ENCODE measurements around the gene ACTL6A. TPM values are rescaled to one million over a fixed set of nuclear protein-coding genes. Genes with fewer than 3 reads are reported as not detected.
A peak's percentile ranks its signal among the peaks of the same experiment; 100 is the strongest.

The ACTL6A gene
- total RNA-seq, 2 donors from 2014 or later = 35.6 to 73.6 TPM

DNA sequence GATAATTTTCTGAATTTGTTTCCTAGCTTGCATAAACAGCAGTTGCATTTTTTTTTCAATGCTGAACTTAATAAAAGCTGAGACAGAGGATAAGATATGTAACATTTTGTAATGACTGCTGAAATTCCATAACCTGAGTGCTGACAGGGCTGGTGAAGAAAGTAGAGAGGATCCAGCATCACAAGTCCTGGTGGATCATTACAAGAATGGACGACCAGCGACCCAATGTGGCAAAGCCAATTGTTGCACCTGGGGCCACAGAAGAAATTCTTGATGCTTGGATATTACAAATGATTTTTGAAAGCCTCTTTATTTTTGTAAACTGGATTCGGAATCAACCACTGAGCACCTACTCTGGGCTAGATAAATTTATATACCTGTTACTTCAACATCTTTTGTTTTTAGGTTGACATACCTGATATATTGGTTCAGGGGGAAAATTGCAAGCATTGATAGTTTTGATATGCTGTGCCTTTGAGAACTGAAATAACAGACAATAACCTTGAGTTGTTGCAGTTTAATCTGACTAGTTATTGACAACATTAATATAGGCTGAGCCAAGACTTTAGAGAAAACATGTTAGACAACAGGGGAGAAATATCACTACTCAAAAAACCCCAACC is 3.9 kb upstream of the ACTL6A start:
- no peaks in the 10 kb centered on the region for H3K4me1 ChIP-seq (replicated peaks)
- no peak for TF ChIP-seq POLR2AphosphoS5 (IDR thresholded peaks at IDR 0.05)
- TF ChIP-seq CTCF (IDR thresholded peaks at IDR 0.05) = peak; percentile 19 to 57 (median 38)
- 4% methylated on average over 3 of the region's 3 CpGs for WGBS
- peak; percentile 43 for DNase-seq (ENCODE audit: low spot score)
- no peaks in the 10 kb centered on the region for H3K36me3 ChIP-seq
- H3K27me3 ChIP-seq (replicated peaks; ENCODE audit: insufficient read depth) = no peaks in the 10 kb centered on the region
- intact Hi-C loops (cut with DNase I) = loop anchor here (5.0 kb wide), 1 partner anchor 137 kb away; no protein-coding TSS in a partner anchor
- H3K27ac ChIP-seq = no peak overlapping the region
- no peaks in the 10 kb centered on the region for H3K9me3 ChIP-seq
- H3K4me3 ChIP-seq = no peak overlapping the region

- Histone ChIP-seq H3K27me3 (replicated peaks; ENCODE audit: insufficient read depth) (no peaks in the 10 kb centered on the region), H3K4me3 (no peak overlapping the region), H3K27ac (no peak overlapping the region), H3K4me1 (replicated peaks) (no peaks in the 10 kb centered on the region), H3K36me3 (no peaks in the 10 kb centered on the region), H3K9me3 (no peaks in the 10 kb centered on the region)
- DNase-seq (ENCODE audit: low spot score) = no peak
- TF ChIP-seq POLR2A (IDR thresholded peaks at IDR 0.05) (no peak), CTCF (IDR thresholded peaks at IDR 0.05) (no peak)
- WGBS = 85% methylated on average over 1 of the region's 1 CpG
- intact Hi-C loops (cut with DNase I) = loop anchor here (5.0 kb wide), 2 partner anchors 47 to 238 kb away; partner anchors contain the start of gene ZNF639
Observed at GRCh38 chr3:179560791-179561190, 1.9 kb upstream of the ACTL6A start.

DNA sequence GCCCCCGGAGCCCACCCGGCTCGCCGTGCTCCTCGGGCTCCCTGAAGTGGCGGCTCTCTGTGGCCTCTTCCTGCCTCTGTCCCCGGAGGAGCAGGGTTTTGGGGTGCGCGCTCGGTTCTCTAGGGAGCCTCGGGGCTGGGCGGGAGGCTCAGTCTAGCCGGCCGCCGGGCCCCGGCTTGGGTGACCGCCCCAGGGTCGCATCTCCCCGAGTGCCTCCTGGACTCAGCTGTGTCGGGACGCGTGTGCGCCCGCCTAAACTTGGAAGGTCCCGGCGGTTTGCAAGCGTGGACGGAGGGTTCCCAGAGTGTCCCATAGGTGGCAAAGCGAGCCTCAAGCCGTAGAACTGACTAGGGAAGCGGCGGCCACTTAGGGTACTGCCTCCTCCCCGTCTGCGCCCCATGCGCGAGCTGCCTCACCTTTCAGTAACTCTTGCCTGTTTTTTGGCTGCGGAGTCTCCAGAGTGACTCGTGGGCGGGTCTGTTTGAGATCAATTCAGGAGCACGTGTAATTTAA is 601 bp downstream of the ACTL6A start:
- intact Hi-C loops (cut with DNase I) = loop anchor here (5.0 kb wide), 2 partner anchors 44 to 241 kb away; partner anchors contain the start of gene ZNF639
- DNase-seq (ENCODE audit: low spot score) = peak; percentile 43
- 1% methylated on average over 29 of the region's 40 CpGs for WGBS

DNA sequence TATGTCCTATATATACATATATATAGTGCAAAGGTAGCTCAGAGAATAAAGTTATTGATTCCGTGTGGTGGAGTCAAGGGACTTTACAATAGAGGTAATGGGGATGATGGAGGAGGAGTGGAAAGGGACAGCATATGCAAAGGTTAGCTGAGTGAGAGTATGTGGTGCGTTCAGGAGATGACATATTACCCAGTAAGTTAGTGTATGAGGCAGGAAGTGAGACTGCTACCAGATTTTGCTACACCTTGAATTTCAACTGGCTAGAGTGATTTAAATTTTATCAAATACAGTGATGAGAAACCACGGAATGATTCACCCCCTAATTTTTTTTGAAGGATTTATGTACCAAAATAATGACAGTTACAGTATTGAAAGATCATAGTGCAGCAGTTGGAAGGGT is 2.8 kb downstream of the ACTL6A start:
- DNase-seq (ENCODE audit: low spot score) = no peak
- no peaks in the 10 kb centered on the region for H3K9me3 ChIP-seq
- H3K4me1 ChIP-seq (replicated peaks) = no peaks in the 10 kb centered on the region
- H3K4me3 ChIP-seq = no peak overlapping the region
- intact Hi-C loops (cut with DNase I) = no loop called here
- H3K27ac ChIP-seq = no peak overlapping the region
- TF ChIP-seq CTCF (IDR thresholded peaks at IDR 0.05) (no peak), POLR2A (IDR thresholded peaks at IDR 0.05) (no peak), POLR2AphosphoS5 (IDR thresholded peaks at IDR 0.05) (no peak)
- no peaks in the 10 kb centered on the region for H3K27me3 ChIP-seq (replicated peaks; ENCODE audit: insufficient read depth)
- 80% methylated on average over 3 of the region's 3 CpGs for WGBS
- no peaks in the 10 kb centered on the region for H3K36me3 ChIP-seq

More for the DNA sequence above, 601 bp downstream of the ACTL6A start:
- peak overlapping the region; percentile 71 to 87 for H3K4me3 ChIP-seq
- H3K27ac ChIP-seq = peak overlapping the region; percentile 82 to 89
- no peaks in the 10 kb centered on the region for H3K4me1 ChIP-seq (replicated peaks)
- TF ChIP-seq POLR2AphosphoS5 (IDR thresholded peaks at IDR 0.05) (no peak), POLR2A (IDR thresholded peaks at IDR 0.05) (no peak), CTCF (IDR thresholded peaks at IDR 0.05) (peak in 2 of 4 experiments; percentile 37 to 65)
- H3K9me3 ChIP-seq = no peaks in the 10 kb centered on the region
- no peaks in the 10 kb centered on the region for H3K27me3 ChIP-seq (replicated peaks; ENCODE audit: insufficient read depth)
- no peaks in the 10 kb centered on the region for H3K36me3 ChIP-seq

DNA sequence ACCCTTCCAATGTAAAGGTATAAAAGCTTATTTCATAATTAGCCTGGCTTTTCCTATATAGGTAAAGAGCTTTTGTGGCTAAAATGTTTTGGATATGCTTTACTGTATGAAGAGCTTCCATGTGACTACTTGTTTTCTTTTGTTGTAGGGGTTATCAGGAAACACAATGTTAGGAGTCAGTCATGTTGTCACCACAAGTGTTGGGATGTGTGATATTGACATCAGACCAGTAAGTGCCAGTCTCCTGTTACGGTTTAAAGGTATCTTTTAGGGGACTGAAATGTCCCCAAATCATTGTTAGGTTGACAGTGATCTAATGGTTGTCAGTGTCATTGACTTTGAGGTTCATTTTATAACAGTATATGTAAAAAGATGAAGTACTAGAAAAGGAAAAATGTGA is 18.3 kb downstream of the ACTL6A start:
- no peaks in the 10 kb centered on the region for H3K27me3 ChIP-seq (replicated peaks; ENCODE audit: insufficient read depth)
- 95% methylated on average over 1 of the region's 1 CpG for WGBS
- intact Hi-C loops (cut with DNase I) = no loop called here
- H3K36me3 ChIP-seq = no peaks in the 10 kb centered on the region
- H3K27ac ChIP-seq = no peak overlapping the region
- no peaks in the 10 kb centered on the region for H3K9me3 ChIP-seq
- DNase-seq (ENCODE audit: low spot score) = no peak
- no peak for TF ChIP-seq POLR2AphosphoS5 (IDR thresholded peaks at IDR 0.05)
- TF ChIP-seq POLR2A (IDR thresholded peaks at IDR 0.05) = no peak
- no peak for TF ChIP-seq CTCF (IDR thresholded peaks at IDR 0.05)
- H3K4me1 ChIP-seq (replicated peaks) = no peaks in the 10 kb centered on the region
- H3K4me3 ChIP-seq = no peak overlapping the region

All from prostate gland (tissue), 2 donors.